ENCODE data around the gene ZDHHC11B.

Gene ZDHHC11B

DNA sequence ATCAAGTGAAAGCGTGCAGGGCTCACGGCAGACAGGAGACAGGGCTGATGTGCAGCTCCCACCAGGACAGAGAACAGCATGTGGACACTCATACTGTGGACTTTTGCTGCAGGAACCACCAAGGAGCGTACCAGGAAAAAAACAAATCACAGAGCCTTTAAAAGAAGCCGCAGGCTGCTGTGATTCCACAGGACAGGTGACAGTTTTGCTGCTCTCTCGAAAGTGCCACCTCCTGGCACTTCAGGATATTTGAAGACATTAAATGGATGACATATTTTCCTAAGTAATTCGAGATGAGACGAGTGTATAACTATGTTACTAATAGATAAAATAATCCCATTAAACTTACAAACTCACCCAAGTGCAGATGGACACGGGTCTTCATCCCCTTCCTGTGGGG lies 37.0 kb upstream of the ZDHHC11B start (continued):
- TF ChIP-seq ZNF610 (tag by site-specific recombination; IDR thresholded peaks at IDR 0.05; ENCODE audit: borderline replicate concordance) (no peak), ZNF830 (tag by site-specific recombination; IDR thresholded peaks at IDR 0.05; ENCODE audit: low read depth) (no peak), ZNF701 (tag by site-specific recombination; IDR thresholded peaks at IDR 0.05) (no peak), ZNF670 (tag by site-specific recombination; IDR thresholded peaks at IDR 0.05; ENCODE audit: low read depth) (no peak), GLIS1 (tag by site-specific recombination; IDR thresholded peaks at IDR 0.05) (no peak), GLI4 (tag by site-specific recombination; IDR thresholded peaks at IDR 0.05) (no peak), ZNF558 (tag by site-specific recombination; IDR thresholded peaks at IDR 0.05) (no peak)
- TF ChIP-seq, protein P1, sequence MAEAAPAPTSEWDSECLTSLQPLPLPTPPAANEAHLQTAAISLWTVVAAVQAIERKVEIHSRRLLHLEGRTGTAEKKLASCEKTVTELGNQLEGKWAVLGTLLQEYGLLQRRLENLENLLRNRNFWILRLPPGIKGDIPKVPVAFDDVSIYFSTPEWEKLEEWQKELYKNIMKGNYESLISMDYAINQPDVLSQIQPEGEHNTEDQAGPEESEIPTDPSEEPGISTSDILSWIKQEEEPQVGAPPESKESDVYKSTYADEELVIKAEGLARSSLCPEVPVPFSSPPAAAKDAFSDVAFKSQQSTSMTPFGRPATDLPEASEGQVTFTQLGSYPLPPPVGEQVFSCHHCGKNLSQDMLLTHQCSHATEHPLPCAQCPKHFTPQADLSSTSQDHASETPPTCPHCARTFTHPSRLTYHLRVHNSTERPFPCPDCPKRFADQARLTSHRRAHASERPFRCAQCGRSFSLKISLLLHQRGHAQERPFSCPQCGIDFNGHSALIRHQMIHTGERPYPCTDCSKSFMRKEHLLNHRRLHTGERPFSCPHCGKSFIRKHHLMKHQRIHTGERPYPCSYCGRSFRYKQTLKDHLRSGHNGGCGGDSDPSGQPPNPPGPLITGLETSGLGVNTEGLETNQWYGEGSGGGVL (tag by site-specific recombination; IDR thresholded peaks at IDR 0.05) = no peak
- TF ChIP-seq, protein P2, sequence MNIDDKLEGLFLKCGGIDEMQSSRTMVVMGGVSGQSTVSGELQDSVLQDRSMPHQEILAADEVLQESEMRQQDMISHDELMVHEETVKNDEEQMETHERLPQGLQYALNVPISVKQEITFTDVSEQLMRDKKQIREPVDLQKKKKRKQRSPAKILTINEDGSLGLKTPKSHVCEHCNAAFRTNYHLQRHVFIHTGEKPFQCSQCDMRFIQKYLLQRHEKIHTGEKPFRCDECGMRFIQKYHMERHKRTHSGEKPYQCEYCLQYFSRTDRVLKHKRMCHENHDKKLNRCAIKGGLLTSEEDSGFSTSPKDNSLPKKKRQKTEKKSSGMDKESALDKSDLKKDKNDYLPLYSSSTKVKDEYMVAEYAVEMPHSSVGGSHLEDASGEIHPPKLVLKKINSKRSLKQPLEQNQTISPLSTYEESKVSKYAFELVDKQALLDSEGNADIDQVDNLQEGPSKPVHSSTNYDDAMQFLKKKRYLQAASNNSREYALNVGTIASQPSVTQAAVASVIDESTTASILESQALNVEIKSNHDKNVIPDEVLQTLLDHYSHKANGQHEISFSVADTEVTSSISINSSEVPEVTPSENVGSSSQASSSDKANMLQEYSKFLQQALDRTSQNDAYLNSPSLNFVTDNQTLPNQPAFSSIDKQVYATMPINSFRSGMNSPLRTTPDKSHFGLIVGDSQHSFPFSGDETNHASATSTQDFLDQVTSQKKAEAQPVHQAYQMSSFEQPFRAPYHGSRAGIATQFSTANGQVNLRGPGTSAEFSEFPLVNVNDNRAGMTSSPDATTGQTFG (tag by site-specific recombination; IDR thresholded peaks at IDR 0.05; ENCODE audit: borderline replicate concordance) = no peak

DNA sequence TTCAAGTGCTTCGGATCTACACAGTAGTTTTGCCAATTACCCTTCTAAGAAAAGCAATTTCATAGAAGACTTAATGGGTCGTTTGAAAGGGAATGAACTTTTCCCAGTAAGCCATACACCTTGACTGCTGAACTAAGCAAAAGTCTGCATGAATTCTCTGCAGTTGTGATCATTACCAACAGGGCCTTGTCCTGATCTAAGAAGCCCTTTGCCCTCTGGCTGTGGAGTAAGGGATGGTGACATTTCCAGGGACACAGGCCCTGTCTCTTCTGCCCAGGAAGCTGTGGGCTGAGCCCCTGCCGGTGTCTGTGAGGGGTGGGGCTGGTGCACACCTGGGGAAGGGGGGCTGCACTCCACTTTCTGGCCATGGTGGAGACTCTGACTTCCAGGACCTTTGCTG lies 35.7 kb upstream of the ZDHHC11B start:
- ChIA-PET POLR2A (no interaction called here), CTCF (no interaction called here)
- H3K4me3 ChIP-seq (ENCODE audit: low read depth, low read length) = no peak overlapping the region
- H3K4me1 ChIP-seq (ENCODE audit: control insufficient read depth, insufficient read depth, low read length) = no peaks in the 10 kb centered on the region
- no peak for TF ChIP-seq ZNF600 (tag by site-specific recombination; IDR thresholded peaks at IDR 0.05)
- TF ChIP-seq ZNF121 (tag by site-specific recombination; IDR thresholded peaks at IDR 0.05) = no peak
- TF ChIP-seq ZBTB17 (tag by site-specific recombination; IDR thresholded peaks at IDR 0.05) = no peak
- TF ChIP-seq ZBTB7A (tag by site-specific recombination; IDR thresholded peaks at IDR 0.05; ENCODE audit: low read depth) = no peak
- TF ChIP-seq ZNF629 (tag by site-specific recombination; IDR thresholded peaks at IDR 0.05) = no peak
- TF ChIP-seq ZNF23 (tag by site-specific recombination; IDR thresholded peaks at IDR 0.05; ENCODE audit: borderline replicate concordance) = no peak
- no peaks in the 10 kb centered on the region; the same call in 1 of the 2 replicates for H3K9me3 ChIP-seq (ENCODE audit: control insufficient read depth, insufficient read depth, low read depth, low read length)
- peaks cover 4 to 21% of the 10 kb centered on the region in 2 experiments for H3K36me3 ChIP-seq (ENCODE audit: control insufficient read depth in 2 of 2, insufficient read depth in 1 of 2, low read length in 2 of 2)
- no peak overlapping the region for H3K27ac ChIP-seq (ENCODE audit: extremely low read depth, low read depth, low read length)

DNA sequence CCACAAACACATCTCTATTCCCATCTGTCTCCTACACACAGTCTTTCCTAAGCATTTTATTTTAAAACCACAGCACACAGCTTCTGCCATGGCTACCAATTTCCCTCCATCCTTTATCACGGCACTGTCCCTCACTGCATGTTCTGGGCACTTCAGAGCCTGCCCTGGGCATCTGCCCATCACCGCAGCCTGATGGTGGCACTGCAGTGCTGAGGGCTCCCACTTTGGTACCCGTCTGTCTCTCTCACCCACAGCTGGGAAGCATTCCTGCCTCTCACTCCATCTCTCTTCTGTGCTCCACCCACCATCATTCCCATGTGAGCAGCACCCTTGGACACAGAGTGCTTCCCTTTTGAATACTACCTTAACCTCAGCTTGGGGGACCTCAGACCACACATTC lies 34.5 kb upstream of the ZDHHC11B start:
- Histone ChIP-seq H3K4me3 (ENCODE audit: low read depth, low read length) (no peak overlapping the region), H3K36me3 (ENCODE audit: control insufficient read depth in 2 of 2, insufficient read depth in 1 of 2, low read length in 2 of 2) (peaks cover 4 to 17% of the 10 kb centered on the region in 2 experiments), H3K4me1 (ENCODE audit: control insufficient read depth, insufficient read depth, low read length) (no peaks in the 10 kb centered on the region), H3K27ac (ENCODE audit: extremely low read depth, low read depth, low read length) (no peak overlapping the region), H3K9me3 (ENCODE audit: control insufficient read depth, insufficient read depth, low read depth, low read length) (no peaks in the 10 kb centered on the region; the same call in 1 of the 2 replicates)
- ChIA-PET CTCF (interaction anchor here (0.7 kb wide), 1 partner anchor 118 kb away, joined by 5 read pairs; no protein-coding TSS in a partner anchor), POLR2A (no interaction called here)
- TF ChIP-seq, protein P3, sequence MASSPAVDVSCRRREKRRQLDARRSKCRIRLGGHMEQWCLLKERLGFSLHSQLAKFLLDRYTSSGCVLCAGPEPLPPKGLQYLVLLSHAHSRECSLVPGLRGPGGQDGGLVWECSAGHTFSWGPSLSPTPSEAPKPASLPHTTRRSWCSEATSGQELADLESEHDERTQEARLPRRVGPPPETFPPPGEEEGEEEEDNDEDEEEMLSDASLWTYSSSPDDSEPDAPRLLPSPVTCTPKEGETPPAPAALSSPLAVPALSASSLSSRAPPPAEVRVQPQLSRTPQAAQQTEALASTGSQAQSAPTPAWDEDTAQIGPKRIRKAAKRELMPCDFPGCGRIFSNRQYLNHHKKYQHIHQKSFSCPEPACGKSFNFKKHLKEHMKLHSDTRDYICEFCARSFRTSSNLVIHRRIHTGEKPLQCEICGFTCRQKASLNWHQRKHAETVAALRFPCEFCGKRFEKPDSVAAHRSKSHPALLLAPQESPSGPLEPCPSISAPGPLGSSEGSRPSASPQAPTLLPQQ (tag by site-specific recombination; IDR thresholded peaks at IDR 0.05) = no peak
- TF ChIP-seq ZNF529 (tag by site-specific recombination; IDR thresholded peaks at IDR 0.05; ENCODE audit: insufficient replicate concordance) = no peak
- no peak for TF ChIP-seq ZNF114 (tag by site-specific recombination; IDR thresholded peaks at IDR 0.05)
- no peak for TF ChIP-seq ZEB2 (tag by site-specific recombination; IDR thresholded peaks at IDR 0.05)
- TF ChIP-seq ZNF626 (tag by site-specific recombination; IDR thresholded peaks at IDR 0.05) = no peak
- TF ChIP-seq ZNF354C (tag by site-specific recombination; IDR thresholded peaks at IDR 0.05; ENCODE audit: borderline replicate concordance, low read depth) = no peak
- TF ChIP-seq ZNF155 (tag by site-specific recombination; IDR thresholded peaks at IDR 0.05) = no peak
- TF ChIP-seq KLF8 (tag by site-specific recombination; IDR thresholded peaks at IDR 0.05) = no peak
- TF ChIP-seq YY1 (tag by site-specific recombination; IDR thresholded peaks at IDR 0.05) = no peak
- TF ChIP-seq ZNF555 (tag by site-specific recombination; conservative IDR thresholded peaks at IDR 0.05) = no peak
- TF ChIP-seq ZNF830 (tag by site-specific recombination; IDR thresholded peaks at IDR 0.05; ENCODE audit: low read depth) = no peak
- TF ChIP-seq ZNF350 (tag by site-specific recombination; IDR thresholded peaks at IDR 0.05) = no peak
- TF ChIP-seq ZNF48 (tag by site-specific recombination; IDR thresholded peaks at IDR 0.05) = no peak
- TF ChIP-seq, protein P4, sequence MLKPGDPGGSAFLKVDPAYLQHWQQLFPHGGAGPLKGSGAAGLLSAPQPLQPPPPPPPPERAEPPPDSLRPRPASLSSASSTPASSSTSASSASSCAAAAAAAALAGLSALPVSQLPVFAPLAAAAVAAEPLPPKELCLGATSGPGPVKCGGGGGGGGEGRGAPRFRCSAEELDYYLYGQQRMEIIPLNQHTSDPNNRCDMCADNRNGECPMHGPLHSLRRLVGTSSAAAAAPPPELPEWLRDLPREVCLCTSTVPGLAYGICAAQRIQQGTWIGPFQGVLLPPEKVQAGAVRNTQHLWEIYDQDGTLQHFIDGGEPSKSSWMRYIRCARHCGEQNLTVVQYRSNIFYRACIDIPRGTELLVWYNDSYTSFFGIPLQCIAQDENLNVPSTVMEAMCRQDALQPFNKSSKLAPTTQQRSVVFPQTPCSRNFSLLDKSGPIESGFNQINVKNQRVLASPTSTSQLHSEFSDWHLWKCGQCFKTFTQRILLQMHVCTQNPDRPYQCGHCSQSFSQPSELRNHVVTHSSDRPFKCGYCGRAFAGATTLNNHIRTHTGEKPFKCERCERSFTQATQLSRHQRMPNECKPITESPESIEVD (tag by site-specific recombination; IDR thresholded peaks at IDR 0.05) = no peak
